Uterus (tissue), 4 donors: ENCODE data around the gene SRXN1. TPM values are rescaled to one million over a fixed set of nuclear protein-coding genes. Genes with fewer than 3 reads are reported as not detected.

ENCODE experiments used
- DNase-seq, 2 donors: peaks; one replicate each; pipeline ENCODE4 v3.0.0-alpha.2; 2019 to 2020
- H3K27ac ChIP-seq, 2 donors: fragments of 200-600 bp; sonication (generic); 1 replicate in 1 of 2; 2 replicates in 1 of 2; pipeline ENCODE4 v1.5.1; 2016 to 2018
- H3K27me3 ChIP-seq, 2 donors: fragments of 200-600 bp; sonication (generic); one replicate each; pipeline ENCODE4 v1.5.1; 2018 to 2019; ENCODE audit warnings: control low read depth in 1 of 2
- H3K36me3 ChIP-seq, 2 donors: fragments of 200-600 bp; sonication (generic); one replicate each; pipeline ENCODE4 v1.5.1; 2019; ENCODE audit warnings: control low read depth in 1 of 2
- H3K4me1 ChIP-seq, 2 donors: fragments of 200-600 bp; sonication (generic); one replicate each; pipeline ENCODE4 v1.5.1; 2018 to 2019; ENCODE audit warnings: control low read depth in 1 of 2
- H3K4me3 ChIP-seq, 2 donors: fragments of 200-600 bp; sonication (generic); 1 replicate in 1 of 2; 2 replicates in 1 of 2; pipeline ENCODE4 v1.5.1; 2018 to 2019; ENCODE audit warnings: mild to moderate bottlenecking in 1 of 2
- H3K9me3 ChIP-seq, 2 donors: fragments of 200-600 bp; sonication (generic); one replicate each; pipeline ENCODE4 v1.5.1; 2019; ENCODE audit warnings: control low read depth in 1 of 2
- CTCF ChIP-seq, 4 experiments: fragments of 200-600 bp in 2 of 4; fragments of 450-650 bp in 2 of 4; sonication (generic) in 2 of 4; IDR thresholded peaks; one replicate each; pipeline ENCODE4 v1.5.1; 2016 to 2019; ENCODE audit warnings: antibody characterized with exemption in 4 of 4, mild to moderate bottlenecking in 2 of 4, moderate library complexity in 1 of 4
- POLR2A ChIP-seq, 2 donors: fragments of 450-650 bp; IDR thresholded peaks; one replicate each; pipeline ENCODE4 v1.6.1; 2016; ENCODE audit warnings: antibody characterized with exemption in 2 of 2, mild to moderate bottlenecking in 1 of 2, moderate library complexity in 1 of 2
- intact Hi-C: fragments of 100-400 bp; cut with DNase I; formaldehyde crosslinking; loops from one replicate; pipeline ENCODE4 v1.15.1; 2023; ENCODE audit warnings: low total_unique reads
- total RNA-seq, 4 donors: library from RNA; depleted of rRNA in 3 of 4; stranded (reverse); fragments of >200 nt in 3 of 4; gene quantifications; one replicate each; pipeline versions ENCODE4 v1.1.0 to v1.2.4, GENCODE V29; 2014 to 2023
- donor health status: DM: yes; HTN: yes; CAD: no.

SRXN1 gene
- total RNA-seq, 4 donors from 2014 or later, result 6.1 to 33.2 (median 16.6) TPM

- DNase-seq, result no peak
- Histone ChIP-seq H3K4me3 (no peak overlapping the region), H3K27me3 (peaks cover 7 to 24% of the 10 kb centered on the region in 2 donors), H3K4me1 (peaks cover 0 to 3% of the 10 kb centered on the region in 2 donors), H3K27ac (no peak overlapping the region), H3K9me3 (no peaks in the 10 kb centered on the region), H3K36me3 (no peaks in the 10 kb centered on the region)
- no peak for TF ChIP-seq CTCF (IDR thresholded peaks at IDR 0.05)
- TF ChIP-seq POLR2A (IDR thresholded peaks at IDR 0.05), result no peak
- intact Hi-C loops, result no loop called here
Measured at GRCh38 chr20:675033-675452, 22.0 kb upstream of the SRXN1 start.

- Histone ChIP-seq H3K27ac (no peak overlapping the region), H3K36me3 (no peaks in the 10 kb centered on the region), H3K27me3 (peaks cover 7 to 14% of the 10 kb centered on the region in 2 donors), H3K4me1 (peaks cover 0 to 3% of the 10 kb centered on the region in 2 donors), H3K9me3 (no peaks in the 10 kb centered on the region), H3K4me3 (no peak overlapping the region)
- no peak for DNase-seq
- intact Hi-C loops, result no loop called here
- TF ChIP-seq POLR2A (IDR thresholded peaks at IDR 0.05), result no peak
- no peak for TF ChIP-seq CTCF (IDR thresholded peaks at IDR 0.05)
Measured at GRCh38 chr20:673603-674001, 20.6 kb upstream of the SRXN1 start.

GRCh38 chr20:672963-673602 lies 20.1 kb upstream of the SRXN1 start:
- no peak for DNase-seq
- Histone ChIP-seq H3K4me3 (no peak overlapping the region), H3K27me3 (peaks cover 7 to 14% of the 10 kb centered on the region in 2 donors), H3K4me1 (peaks cover 0 to 3% of the 10 kb centered on the region in 2 donors), H3K9me3 (no peaks in the 10 kb centered on the region), H3K36me3 (no peaks in the 10 kb centered on the region), H3K27ac (no peak overlapping the region)
- intact Hi-C loops, result no loop called here
- no peak for TF ChIP-seq CTCF (IDR thresholded peaks at IDR 0.05)
- TF ChIP-seq POLR2A (IDR thresholded peaks at IDR 0.05), result no peak

GRCh38 chr20:671252-672030 lies 18.4 kb upstream of the SRXN1 start:
- peaks cover 7 to 14% of the 10 kb centered on the region in 2 donors for H3K27me3 ChIP-seq

More at GRCh38 chr20:671252-672030, 18.4 kb upstream of the SRXN1 start:
- no peak overlapping the region for H3K27ac ChIP-seq
- H3K36me3 ChIP-seq, result no peaks in the 10 kb centered on the region
- no peak overlapping the region for H3K4me3 ChIP-seq
- intact Hi-C loops, result no loop called here
- H3K9me3 ChIP-seq, result no peaks in the 10 kb centered on the region
- DNase-seq, result no peak
- TF ChIP-seq POLR2A (IDR thresholded peaks at IDR 0.05), result no peak
- no peak for TF ChIP-seq CTCF (IDR thresholded peaks at IDR 0.05)
- H3K4me1 ChIP-seq, result peaks cover 0 to 3% of the 10 kb centered on the region in 2 donors
